Measurements from ENCODE around the gene MGAT3. TPM values are rescaled to one million over a fixed set of nuclear protein-coding genes. Genes with fewer than 3 reads are reported as not detected.

MGAT3 gene
- total and polyA plus RNA-seq, 2 of the 13 experiments (the other 11 are each of a cell fraction or from before 2014, with no cell fraction given), result 0.11 to 0.15 TPM

GRCh38 chr22:39490966-39491680 lies 34.3 kb downstream of the MGAT3 start:
- Histone ChIP-seq H2AFZ (ENCODE audit: low read length) (no peak overlapping the region), H4K20me1 (ENCODE audit: insufficient read depth, low read length) (no peaks in the 10 kb centered on the region), H3K79me2 (ENCODE audit: insufficient read depth, low read length) (no peaks in the 10 kb centered on the region), H3K27ac (ENCODE audit: extremely low read length, insufficient read depth, low read length) (no peak overlapping the region), H3K36me3 (replicated peaks in 1 of 2; ENCODE audit: control insufficient read depth in 1 of 2, insufficient read depth in 2 of 2, low read length in 2 of 2) (no peaks in the 10 kb centered on the region), H3K27me3 (ENCODE audit: control insufficient read depth in 1 of 2, insufficient read depth in 2 of 2, low read length in 2 of 2) (peaks cover 0 to 2% of the 10 kb centered on the region in 2 experiments; a peak in 1 of 5 replicates), H3K9me3 (ENCODE audit: low read length) (no peaks in the 10 kb centered on the region), H3K9ac (ENCODE audit: insufficient read depth, low read depth, low read length) (no peak overlapping the region), H3K4me2 (ENCODE audit: low read depth, low read length) (no peak overlapping the region), H3K4me3 (replicated peaks in 1 of 3; ENCODE audit: insufficient read depth in 1 of 3, low read depth in 2 of 3, low read length in 3 of 3) (no peak overlapping the region), H3K4me1 (ENCODE audit: insufficient read depth, low read length) (peaks cover 29% of the 10 kb centered on the region)
- no TSS peak for BruUV-seq (replicated peaks)
- CTCF ChIA-PET (ENCODE audit: low intra/inter-chr PET ratio, low total read pairs), result no interaction called here
- WGBS (ENCODE audit: low lambda C conversion rate), result 24% methylated on average over 4 of the region's 9 CpGs
- intact Hi-C loops (cut with micrococcal nuclease; ENCODE audit: unreplicated experiment), result no loop called here
- ATAC-seq (no peak), FAIRE-seq (no peak), DNase-seq (ENCODE audit: low spot score) (no peak)
- POLR2A ChIA-PET, result interaction anchor here (1.2 to 1.5 kb wide), 3 partner anchors 11 to 171 kb away, joined by 4 to 12 read pairs (median 7); partner anchors contain the start of genes ATF4, MIEF1 and RPL3
- in situ Hi-C loops (cut with HindIII; ENCODE audit: extremely low pct_ligation_motif_present, low pct_unique_long_range_greater_than_20kb), result no loop called here
- no peak for TF ChIP-seq AFF4 (CRISPR knock-in tag; IDR thresholded peaks at IDR 0.05)
- no peak for TF ChIP-seq ZBTB7B (CRISPR knock-in tag; IDR thresholded peaks at IDR 0.05)
- TF ChIP-seq PTBP1 (IDR thresholded peaks at IDR 0.05; ENCODE audit: low read depth, low read length, poor library complexity, severe bottlenecking), result no peak
- TF ChIP-seq HMGXB4 (CRISPR knock-in tag; IDR thresholded peaks at IDR 0.05; ENCODE audit: borderline replicate concordance in 1 of 2, low read depth in 1 of 2), result no peak
- no peak for TF ChIP-seq ZFP41 (CRISPR knock-in tag; IDR thresholded peaks at IDR 0.05; ENCODE audit: borderline replicate concordance)
- no peak for TF ChIP-seq FOXK1 (CRISPR knock-in tag; IDR thresholded peaks at IDR 0.05; ENCODE audit: borderline replicate concordance, low read depth)
- TF ChIP-seq NFKBIZ (CRISPR knock-in tag; IDR thresholded peaks at IDR 0.05), result no peak
- no peak for TF ChIP-seq SMAD3 (CRISPR knock-in tag; IDR thresholded peaks at IDR 0.05)
- no peak for TF ChIP-seq RNF219 (CRISPR knock-in tag; IDR thresholded peaks at IDR 0.05)
- TF ChIP-seq NCOA2 (CRISPR knock-in tag; IDR thresholded peaks at IDR 0.05), result no peak
- TF ChIP-seq ZBTB37 (CRISPR knock-in tag; IDR thresholded peaks at IDR 0.05), result no peak
- TF ChIP-seq TBP (CRISPR knock-in tag; IDR thresholded peaks at IDR 0.05), result no peak
- no peak for TF ChIP-seq SRSF4 (IDR thresholded peaks at IDR 0.05; ENCODE audit: low read depth, low read length, poor library complexity, severe bottlenecking)
- no peak for TF ChIP-seq ZNF564 (CRISPR knock-in tag; IDR thresholded peaks at IDR 0.05)
